Measurements from ENCODE around the gene RAD52. TPM values are rescaled to one million over a fixed set of nuclear protein-coding genes. Genes with fewer than 3 reads are reported as not detected.
A peak's percentile ranks its signal among the peaks of the same experiment; 100 is the strongest.

The RAD52 gene
- total RNA-seq, 1 experiment from 2014 or later: 15.3 TPM

DNA sequence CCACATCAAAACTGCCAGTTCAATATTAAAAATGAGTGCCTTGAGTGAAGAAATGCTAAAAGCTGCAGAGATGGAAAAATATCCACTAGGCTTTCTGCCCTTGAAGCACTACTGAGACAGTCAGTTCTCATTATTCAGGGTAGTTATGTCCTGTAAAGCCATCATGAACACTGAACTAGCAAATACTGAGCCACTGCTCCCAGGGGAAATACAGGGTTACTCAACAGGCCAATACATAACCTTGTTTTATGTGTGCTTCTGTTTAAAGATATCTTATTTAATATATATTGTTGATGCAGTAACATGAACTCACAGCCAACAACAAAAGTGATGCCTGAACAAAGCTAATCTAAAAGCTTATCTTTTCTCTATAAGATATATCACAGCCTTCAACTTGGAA is 3.3 kb downstream of the RAD52 start:
- Mint-ChIP-seq H3K27ac (0 out of 7 replicates have a peak overlapping the region, but pooled peaks of 1 of the 3 experiments have one; percentile 87), H3K4me3 (no peak overlapping the region)
- no peak overlapping the region for H3K27ac ChIP-seq (ENCODE audit: insufficient read length, low read depth, low read length)

More for the DNA sequence above, 3.3 kb downstream of the RAD52 start:
- Histone ChIP-seq H3K4me1 (ENCODE audit: insufficient read depth, low read length) (no peaks in the 10 kb centered on the region; the same call in 1 of the 2 replicates), H2BK20ac (ENCODE audit: low read depth, low read length, poor library complexity, severe bottlenecking) (no peak overlapping the region), H3K9ac (ENCODE audit: extremely low read depth, insufficient read length, low read length) (no peak overlapping the region), H4K20me1 (ENCODE audit: control insufficient read depth, insufficient read depth, insufficient read length) (no peaks in the 10 kb centered on the region), H3K79me2 (ENCODE audit: insufficient read depth, low read length) (peaks cover 3% of the 10 kb centered on the region; the same call in 1 of the 2 replicates), H3K18ac (ENCODE audit: insufficient read length, low read depth, low read length) (no peak overlapping the region), H3K79me1 (ENCODE audit: insufficient read depth, low read depth, low read length, poor library complexity, severe bottlenecking) (no peaks in the 10 kb centered on the region), H3K4me2 (ENCODE audit: insufficient read depth, insufficient read length, low read length) (no peak overlapping the region), H4K5ac (ENCODE audit: insufficient read length, low read depth, low read length) (no peak overlapping the region), H2BK5ac (ENCODE audit: insufficient read length, low read length) (no peak overlapping the region), H3T11ph (ENCODE audit: low read length) (no peak overlapping the region), H2AK5ac (ENCODE audit: insufficient read length, low read length) (no peak overlapping the region), H4K91ac (ENCODE audit: insufficient read length, low read depth, low read length) (no peak overlapping the region), H3K14ac (ENCODE audit: insufficient read depth, low read length) (no peak overlapping the region), H2AFZ (ENCODE audit: low read length) (no peak overlapping the region), H3K23ac (ENCODE audit: insufficient read length, low read depth, low read length) (no peak overlapping the region), H4K8ac (replicated peaks; ENCODE audit: insufficient read length, low read depth, low read length) (no peak overlapping the region), H2BK120ac (ENCODE audit: low read depth, low read length, poor library complexity, severe bottlenecking) (no peak overlapping the region), H3K56ac (ENCODE audit: insufficient read length, low read depth, low read length) (no peak overlapping the region), H2BK15ac (ENCODE audit: low read depth, low read length) (no peak overlapping the region), H3K23me2 (ENCODE audit: insufficient read length, low read depth, low read length, poor library complexity, severe bottlenecking) (no peaks in the 10 kb centered on the region), H3K27me3 (ENCODE audit: insufficient read depth, low read length) (no peaks in the 10 kb centered on the region), H3K4ac (ENCODE audit: low read depth, low read length) (no peak overlapping the region), H2BK12ac (ENCODE audit: insufficient read length, low read depth, low read length) (no peak overlapping the region), H3K9me3 (ENCODE audit: control insufficient read depth, low read depth, low read length) (no peaks in the 10 kb centered on the region)
- Mint-ChIP-seq H3K9me3 (peaks cover 0 to 6% of the 10 kb centered on the region in 2 experiments; a peak in 1 of 5 replicates), H3K4me1 (peaks cover 3 to 10% of the 10 kb centered on the region in 2 experiments; a peak in 3 of 4 replicates), H3K36me3 (ENCODE audit: insufficient read depth in 1 of 3, low read depth in 3 of 3) (peaks cover 6 to 30% (median 21%) of the 10 kb centered on the region in 3 experiments; a peak in 6 of 7 replicates), H3K27me3 (ENCODE audit: low read depth) (no peaks in the 10 kb centered on the region)
- TF ChIP-seq, protein P1, sequence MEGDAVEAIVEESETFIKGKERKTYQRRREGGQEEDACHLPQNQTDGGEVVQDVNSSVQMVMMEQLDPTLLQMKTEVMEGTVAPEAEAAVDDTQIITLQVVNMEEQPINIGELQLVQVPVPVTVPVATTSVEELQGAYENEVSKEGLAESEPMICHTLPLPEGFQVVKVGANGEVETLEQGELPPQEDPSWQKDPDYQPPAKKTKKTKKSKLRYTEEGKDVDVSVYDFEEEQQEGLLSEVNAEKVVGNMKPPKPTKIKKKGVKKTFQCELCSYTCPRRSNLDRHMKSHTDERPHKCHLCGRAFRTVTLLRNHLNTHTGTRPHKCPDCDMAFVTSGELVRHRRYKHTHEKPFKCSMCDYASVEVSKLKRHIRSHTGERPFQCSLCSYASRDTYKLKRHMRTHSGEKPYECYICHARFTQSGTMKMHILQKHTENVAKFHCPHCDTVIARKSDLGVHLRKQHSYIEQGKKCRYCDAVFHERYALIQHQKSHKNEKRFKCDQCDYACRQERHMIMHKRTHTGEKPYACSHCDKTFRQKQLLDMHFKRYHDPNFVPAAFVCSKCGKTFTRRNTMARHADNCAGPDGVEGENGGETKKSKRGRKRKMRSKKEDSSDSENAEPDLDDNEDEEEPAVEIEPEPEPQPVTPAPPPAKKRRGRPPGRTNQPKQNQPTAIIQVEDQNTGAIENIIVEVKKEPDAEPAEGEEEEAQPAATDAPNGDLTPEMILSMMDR (conservative IDR thresholded peaks at IDR 0.05): no peak
- no peak for DNase-seq
